ENCODE results near the gene TEX19.

Gene TEX19, protein sequence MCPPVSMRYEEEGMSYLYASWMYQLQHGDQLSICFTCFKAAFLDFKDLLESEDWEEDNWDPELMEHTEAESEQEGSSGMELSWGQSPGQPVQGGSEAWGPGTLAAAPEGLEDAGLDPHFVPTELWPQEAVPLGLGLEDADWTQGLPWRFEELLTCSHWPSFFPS

DNA sequence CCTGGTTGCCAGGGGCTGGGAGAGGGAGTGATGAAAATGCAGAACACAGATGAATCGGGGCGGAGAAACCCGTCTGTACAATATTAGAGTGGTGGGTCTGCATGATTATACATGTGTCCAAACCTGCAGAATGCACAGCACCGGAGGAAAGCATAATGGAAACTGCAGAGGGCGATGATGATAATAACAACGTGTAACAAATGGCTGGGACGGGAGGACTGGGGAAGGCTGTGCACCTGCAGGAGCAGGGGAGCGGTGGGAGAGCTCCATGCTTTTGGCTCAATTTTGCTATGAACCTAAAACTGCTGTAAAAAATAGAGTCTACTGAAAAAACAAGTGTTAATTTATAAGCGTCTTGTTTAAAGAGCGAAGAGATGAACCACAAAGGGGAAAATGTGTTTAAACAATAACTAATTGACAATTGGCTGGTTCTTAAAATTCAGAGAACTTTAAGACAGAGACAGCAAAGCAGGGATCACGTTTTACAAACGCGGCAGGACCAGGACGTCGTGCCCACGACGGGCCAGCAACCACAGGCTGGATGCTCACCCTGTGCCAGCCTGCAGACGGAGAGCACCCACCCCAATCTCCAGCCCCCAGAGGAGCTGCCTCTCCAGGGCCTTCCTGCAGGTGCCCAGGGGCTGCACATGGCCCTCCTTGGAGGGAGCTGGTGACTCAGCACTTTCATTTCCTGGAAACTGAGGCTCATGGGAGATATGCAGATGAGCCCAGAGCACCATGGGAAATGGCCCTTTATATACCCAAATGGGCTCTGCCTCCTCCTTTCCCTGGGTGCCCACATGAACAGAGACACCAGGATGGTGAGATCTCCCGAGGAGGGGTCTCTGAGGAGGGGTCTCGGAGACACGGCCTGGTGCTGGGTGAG, at the start of gene TEX19:
TEX19 (plus strand) TSS at position 783 of the 886 bp plus-strand sequence. CDS start 2,904 bp downstream, outside the sequence.
- Histone ChIP-seq H3K27me3 (no peaks in the 10 kb centered on the region), H3K4me2 (peak within 1 kb of the TSS; percentile 58), H4K20me1 (no peaks in the 10 kb centered on the region), H3K36me3 (no peaks in the 10 kb centered on the region), H3K9me3 (no peaks in the 10 kb centered on the region), H3K27ac (peak within 1 kb of the TSS; percentile 14; the same call in 1 of the 2 replicates), H3K4me3 (no peak within 1 kb of the TSS), H3K4me1 (peaks cover 43% of the 10 kb centered on the region), H3K9ac (no peak within 1 kb of the TSS)
- no peak for TF ChIP-seq Cebpa-rat (IDR thresholded peaks at IDR 0.05)

DNA sequence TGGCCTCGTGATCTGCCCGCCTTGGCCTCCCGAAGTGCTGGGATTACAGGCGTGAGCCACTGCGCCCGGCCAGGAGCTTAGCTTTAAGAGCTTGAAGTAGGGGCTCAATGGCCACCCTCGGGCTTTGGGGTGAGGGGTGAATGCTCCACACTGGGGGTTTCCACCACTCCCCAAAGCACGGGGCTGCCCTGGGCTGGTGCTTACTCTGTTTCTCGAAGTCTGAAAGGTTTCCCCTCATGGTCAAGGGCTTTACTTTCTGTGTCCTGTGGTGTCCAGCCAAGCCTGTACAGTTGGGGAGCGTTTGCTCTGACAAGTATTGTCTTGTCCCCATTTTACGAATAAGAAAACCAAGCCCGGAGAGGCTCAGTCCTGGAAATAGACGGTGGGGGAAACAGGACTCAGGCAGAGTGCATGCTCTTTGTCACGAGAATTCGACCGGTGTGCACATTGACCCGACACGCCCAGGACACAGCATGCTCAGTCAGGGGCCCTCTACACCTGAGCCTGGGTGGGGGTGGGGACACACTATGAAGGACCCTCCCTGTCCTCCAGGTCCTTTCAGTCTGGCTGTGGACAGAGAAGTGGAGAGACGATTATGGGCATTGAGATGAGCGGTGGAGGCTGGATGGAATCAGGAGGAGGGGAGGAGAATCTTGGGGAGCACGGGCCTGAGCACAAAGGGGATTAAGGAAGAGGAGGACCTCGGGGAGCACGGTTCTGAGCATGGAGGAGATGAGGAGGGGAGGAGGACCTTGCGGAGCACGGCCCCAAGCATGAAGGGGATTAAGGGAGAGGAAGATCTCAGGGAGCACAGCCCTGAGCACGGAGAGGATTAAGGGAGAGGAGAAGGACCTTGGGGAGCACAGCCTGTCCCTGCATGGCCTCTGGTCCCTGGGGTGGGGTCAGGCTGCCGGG, 49.1 kb upstream of the TEX19 start:
- Histone ChIP-seq H3K4me1 (peaks cover 38% of the 10 kb centered on the region), H3K4me3 (no peak overlapping the region), H4K20me1 (no peaks in the 10 kb centered on the region), H3K27me3 (peaks cover 20% of the 10 kb centered on the region; the same call in 1 of the 2 replicates), H3K4me2 (no peak overlapping the region), H3K9me3 (no peaks in the 10 kb centered on the region), H3K27ac (no peak overlapping the region), H3K9ac (no peak overlapping the region), H3K36me3 (no peaks in the 10 kb centered on the region)
- no peak for TF ChIP-seq Cebpa-rat (IDR thresholded peaks at IDR 0.05)

DNA sequence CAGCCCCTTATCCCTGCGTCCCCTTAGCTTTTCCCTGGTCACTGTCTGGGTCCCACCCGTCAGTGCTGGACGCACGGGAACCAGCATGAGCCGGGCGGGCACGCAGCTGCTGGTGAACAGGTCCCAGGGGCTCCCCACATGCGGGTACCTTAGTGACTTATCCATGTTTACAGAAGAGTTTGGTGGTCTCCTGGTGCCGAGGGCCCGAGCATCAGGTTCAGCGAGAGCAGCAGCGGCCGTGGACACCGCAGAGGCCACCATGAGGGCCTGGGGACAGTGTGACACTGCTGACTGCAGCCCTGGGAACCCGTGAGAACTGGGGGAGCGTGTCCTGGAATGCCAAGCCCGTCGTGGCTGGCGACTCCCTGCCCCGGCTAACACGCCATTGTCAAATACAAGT, 48.2 kb upstream of the TEX19 start:
- Histone ChIP-seq H3K4me2 (no peak overlapping the region), H3K36me3 (no peaks in the 10 kb centered on the region), H3K4me3 (no peak overlapping the region), H3K27me3 (peaks cover 30% of the 10 kb centered on the region), H3K9ac (no peak overlapping the region), H4K20me1 (no peaks in the 10 kb centered on the region), H3K4me1 (peaks cover 38% of the 10 kb centered on the region), H3K9me3 (no peaks in the 10 kb centered on the region), H3K27ac (no peak overlapping the region)
- TF ChIP-seq Cebpa-rat (IDR thresholded peaks at IDR 0.05), result no peak

DNA sequence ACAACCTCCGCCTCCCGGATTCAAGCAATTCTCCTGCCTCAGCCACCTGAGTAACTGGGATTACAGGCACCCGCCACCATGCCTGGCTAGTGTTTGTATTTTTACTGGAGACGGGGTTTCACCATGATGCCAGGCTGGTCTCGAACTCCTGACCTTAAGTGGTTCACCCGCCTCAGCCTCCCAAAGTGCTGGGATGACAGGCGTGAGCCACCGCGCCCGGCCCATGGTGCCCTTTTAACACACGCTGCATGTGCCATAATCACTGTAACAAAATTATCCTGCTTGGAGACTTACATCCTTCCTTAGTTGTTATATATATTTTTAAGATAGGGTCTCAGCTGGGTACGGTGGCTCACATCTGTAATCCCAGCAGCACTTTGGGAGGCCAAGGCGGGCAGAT, 47.1 kb upstream of the TEX19 start:
- Histone ChIP-seq H3K4me2 (no peak overlapping the region), H3K4me3 (no peak overlapping the region), H3K4me1 (peaks cover 38% of the 10 kb centered on the region), H3K36me3 (no peaks in the 10 kb centered on the region), H3K9ac (no peak overlapping the region), H3K9me3 (no peaks in the 10 kb centered on the region), H3K27ac (no peak overlapping the region), H3K27me3 (peaks cover 41% of the 10 kb centered on the region), H4K20me1 (no peaks in the 10 kb centered on the region)
- TF ChIP-seq Cebpa-rat (IDR thresholded peaks at IDR 0.05), result no peak

DNA sequence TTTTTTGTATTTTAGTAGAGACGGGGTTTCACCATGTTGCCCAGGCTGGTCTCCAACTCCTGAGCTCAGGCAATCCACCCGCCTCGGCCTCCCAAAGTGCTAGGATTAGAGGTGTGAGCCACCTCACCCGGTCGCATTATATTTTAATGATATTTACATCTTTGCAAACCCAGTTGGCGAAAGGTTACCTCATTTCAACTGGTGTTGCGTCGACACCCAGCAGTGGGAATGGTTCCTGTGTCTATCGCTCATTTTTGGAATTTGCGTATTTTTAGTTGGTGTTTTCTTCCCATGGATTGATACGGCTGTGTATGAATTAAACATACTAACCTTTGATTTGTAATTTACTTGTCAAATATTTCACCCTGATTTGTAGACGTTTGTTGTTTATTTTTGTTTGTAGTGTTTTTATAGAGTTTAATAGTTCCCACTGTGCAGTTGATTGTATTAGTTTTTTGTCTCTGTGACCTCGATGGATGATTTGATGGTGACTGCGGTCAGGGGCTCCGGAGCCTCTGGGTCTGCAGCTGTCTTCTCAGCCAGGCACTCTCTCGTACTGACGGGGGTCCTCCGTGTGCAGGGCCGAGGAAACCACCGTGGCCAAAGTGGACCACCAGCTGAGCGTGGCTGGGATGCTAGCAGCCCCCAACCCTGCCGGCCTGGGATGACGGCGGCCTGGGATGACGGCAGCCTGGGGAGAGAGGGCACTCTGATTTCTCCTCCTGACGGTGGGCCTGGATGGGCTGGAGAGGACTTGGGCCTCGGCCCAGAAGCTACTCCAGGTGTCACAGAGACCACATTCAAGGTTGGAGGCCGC, 45.6 kb upstream of the TEX19 start:
- H3K4me2 ChIP-seq, result no peak overlapping the region
- H3K9ac ChIP-seq, result no peak overlapping the region; the same call in 1 of the 2 replicates
- no peaks in the 10 kb centered on the region for H3K36me3 ChIP-seq
- no peak overlapping the region for H3K27ac ChIP-seq
- no peak overlapping the region for H3K4me3 ChIP-seq
- H3K27me3 ChIP-seq, result peaks cover 48% of the 10 kb centered on the region
- H3K4me1 ChIP-seq, result peaks cover 46% of the 10 kb centered on the region
- no peaks in the 10 kb centered on the region; the same call in 1 of the 2 replicates for H4K20me1 ChIP-seq
- no peak for TF ChIP-seq Cebpa-rat (IDR thresholded peaks at IDR 0.05)
- peaks cover 3% of the 10 kb centered on the region; the same call in 1 of the 2 replicates for H3K9me3 ChIP-seq

DNA sequence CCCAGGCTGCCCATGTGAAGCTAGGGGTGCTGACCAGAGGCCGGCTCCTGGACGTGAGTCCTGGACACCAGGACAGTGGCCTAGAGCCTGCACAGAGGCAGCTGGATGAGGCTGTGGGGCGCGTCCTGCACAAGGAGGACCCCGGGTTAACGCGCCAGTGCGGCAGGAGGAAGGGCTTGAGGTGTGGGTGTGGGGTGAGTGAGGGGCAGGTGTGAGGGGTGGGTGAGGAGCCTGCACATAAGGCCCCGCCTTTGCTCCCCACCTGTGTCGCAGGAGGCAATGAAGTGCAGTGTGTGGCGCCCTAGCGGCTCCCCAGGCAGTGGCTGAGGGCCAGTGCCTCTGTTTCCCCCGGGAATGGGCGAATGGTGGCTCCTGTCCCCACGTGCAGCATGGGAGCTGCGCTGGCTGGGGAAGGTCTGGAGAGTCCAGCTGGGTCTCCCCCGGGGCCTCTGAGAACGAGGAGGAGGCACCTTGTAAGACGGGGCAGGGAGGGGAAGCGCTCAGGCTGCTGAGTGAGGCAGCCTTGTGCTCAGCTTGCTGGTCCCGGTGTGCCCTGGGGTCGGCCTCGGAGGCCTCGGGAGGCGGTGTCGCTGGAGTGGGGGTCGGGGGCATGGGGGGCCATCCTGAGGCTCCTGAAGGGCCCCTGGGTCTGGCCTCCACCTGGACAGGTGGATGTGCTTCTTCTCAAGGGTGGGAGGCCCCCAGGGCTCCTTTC, 44.9 kb upstream of the TEX19 start:
- Histone ChIP-seq H3K27me3 (peaks cover 43% of the 10 kb centered on the region), H3K4me3 (no peak overlapping the region), H3K36me3 (no peaks in the 10 kb centered on the region), H3K4me1 (peaks cover 42% of the 10 kb centered on the region), H4K20me1 (no peaks in the 10 kb centered on the region; the same call in 1 of the 2 replicates), H3K4me2 (peak overlapping the region; percentile 81), H3K9ac (no peak overlapping the region; the same call in 1 of the 2 replicates), H3K27ac (no peak overlapping the region), H3K9me3 (peaks cover 11% of the 10 kb centered on the region; the same call in 1 of the 2 replicates)
- no peak for TF ChIP-seq Cebpa-rat (IDR thresholded peaks at IDR 0.05)

DNA sequence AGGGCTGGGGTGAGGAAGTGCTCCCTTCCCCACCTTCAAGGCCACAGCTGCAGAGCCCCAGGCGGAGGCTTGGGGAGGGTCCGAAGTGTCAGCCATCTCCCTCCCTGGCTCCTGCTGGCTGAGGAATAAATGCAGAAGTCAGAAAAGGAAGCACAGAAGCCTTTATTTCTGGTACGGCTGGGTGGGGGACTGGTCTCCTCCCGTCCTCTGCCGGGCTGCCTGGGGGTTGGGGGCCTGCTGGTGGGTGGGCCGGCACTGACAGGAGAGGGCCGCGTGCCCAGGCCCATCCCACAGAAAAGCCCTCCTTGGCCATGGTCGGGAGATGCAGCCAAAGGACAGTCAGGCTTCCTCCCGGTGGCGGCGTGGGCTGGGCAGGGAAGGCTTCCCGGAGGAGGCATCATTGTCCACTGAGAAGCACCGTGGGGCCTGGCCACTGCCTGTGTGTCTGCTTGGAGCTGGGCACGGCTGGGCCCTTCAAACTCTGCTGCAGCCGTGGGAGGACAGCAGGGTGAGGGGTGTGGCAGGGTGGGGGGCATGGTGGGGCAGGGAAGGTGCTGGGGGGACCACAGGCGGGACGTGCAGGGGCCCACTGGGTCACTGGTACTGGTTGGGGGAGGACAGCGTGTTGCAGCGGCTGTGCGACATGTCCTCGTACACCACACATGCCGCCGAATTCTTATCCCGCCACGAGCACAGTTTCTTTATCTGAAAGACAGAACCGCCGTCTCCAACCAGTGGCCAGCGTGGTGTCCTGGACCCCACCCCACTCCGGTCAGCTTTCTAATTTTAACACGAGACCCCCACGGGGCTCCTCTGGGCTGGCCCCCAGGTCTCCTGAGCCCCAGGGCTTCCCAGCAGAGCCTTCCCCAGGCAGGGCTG, 44.1 kb upstream of the TEX19 start:
- Histone ChIP-seq H3K27ac (no peak overlapping the region), H3K27me3 (peaks cover 43% of the 10 kb centered on the region), H3K9ac (no peak overlapping the region), H3K4me2 (peak overlapping the region; percentile 81), H4K20me1 (no peaks in the 10 kb centered on the region; the same call in 1 of the 2 replicates), H3K4me1 (peaks cover 42% of the 10 kb centered on the region), H3K36me3 (no peaks in the 10 kb centered on the region), H3K4me3 (no peak overlapping the region; the same call in 1 of the 2 replicates), H3K9me3 (peaks cover 14% of the 10 kb centered on the region; the same call in 1 of the 2 replicates)
- TF ChIP-seq Cebpa-rat (IDR thresholded peaks at IDR 0.05), result no peak
